PC-9 (cell line): ENCODE measurements around the gene WEE2. TPM values are rescaled to one million over a fixed set of nuclear protein-coding genes. Genes with fewer than 3 reads are reported as not detected.
A peak's percentile ranks its signal among the peaks of the same experiment; 100 is the strongest.

Source experiments
- BruUV-seq: library from RNA; stranded (reverse); fragments of 400-500 nt; replicated peaks from 2 replicates; lab custom pipeline; 2021; lab: Mats Ljungman, UMichigan
- CTCF ChIA-PET: fragments of 300-600 bp; sonication (Branson Sonifier 250); formaldehyde crosslinking; loops from one replicate; lab custom pipeline; 2022; ENCODE audit warnings: antibody characterized with exemption; lab: Charles Lee
- POLR2A ChIA-PET: fragments of 300-600 bp; sonication (Branson Sonifier 250); formaldehyde crosslinking; loops from one replicate; lab custom pipeline; 2022; ENCODE audit warnings: antibody characterized with exemption; ENCODE audit not compliant: unreplicated experiment; lab: Charles Lee
- DNase-seq, 2 experiments: peaks; one replicate each; pipeline versions ENCODE4 v3.0.0 to v3.0.0-alpha.2; 2015 to 2022; ENCODE audit warnings: mixed read lengths in 1 of 2
- H2AFZ ChIP-seq: fragments of 200-600 bp; sonication (generic); 2 replicates; pipeline ENCODE4 v1.8.1; 2017; ENCODE audit warnings: antibody characterized with exemption
- H3F3A ChIP-seq: fragments of 200-600 bp; sonication (generic); 2 replicates; pipeline ENCODE4 v1.8.1; 2017; ENCODE audit warnings: antibody characterized with exemption, mild to moderate bottlenecking, low read depth; ENCODE audit not compliant: insufficient read depth
- H3K27ac ChIP-seq: fragments of 200-600 bp; sonication (generic); 2 replicates; pipeline ENCODE4 v1.6.1; 2016; ENCODE audit warnings: mixed run types
- H3K27me3 ChIP-seq: fragments of 200-600 bp; sonication (generic); 2 replicates; pipeline ENCODE4 v1.6.1; 2016; ENCODE audit warnings: low read depth, mixed run types; ENCODE audit not compliant: insufficient read depth
- H3K36me3 ChIP-seq: fragments of 200-600 bp; sonication (generic); 2 replicates; pipeline ENCODE4 v1.6.1; 2016; ENCODE audit warnings: low read depth, mixed run types
- H3K4me1 ChIP-seq: fragments of 200-600 bp; sonication (generic); replicated peaks from 2 replicates; pipeline ENCODE4 v1.6.1; 2016; ENCODE audit warnings: mixed run types; ENCODE audit not compliant: insufficient read depth
- H3K4me2 ChIP-seq: fragments of 200-600 bp; sonication (generic); 2 replicates; pipeline ENCODE4 v1.6.1; 2017; ENCODE audit warnings: mixed run types
- H3K4me3 ChIP-seq: fragments of 200-600 bp; sonication (generic); 2 replicates; pipeline ENCODE4 v1.6.1; 2016; ENCODE audit warnings: mixed run types
- H3K79me2 ChIP-seq: fragments of 200-600 bp; sonication (generic); 2 replicates; pipeline ENCODE4 v1.6.1; 2017; ENCODE audit warnings: low read depth, mixed run types
- H3K9me2 ChIP-seq: fragments of 200-600 bp; sonication (generic); 2 replicates; pipeline ENCODE4 v1.8.1; 2017; ENCODE audit warnings: mild to moderate bottlenecking; ENCODE audit not compliant: insufficient read depth
- H3K9me3 ChIP-seq: fragments of 200-600 bp; sonication (generic); 2 replicates; pipeline ENCODE4 v1.8.1; 2016; ENCODE audit warnings: low read depth; ENCODE audit not compliant: insufficient read depth
- H4K20me1 ChIP-seq: fragments of 200-600 bp; sonication (generic); 2 replicates; pipeline ENCODE4 v1.8.1; 2017; ENCODE audit not compliant: insufficient read depth
- EZH2 ChIP-seq: fragments of 200-600 bp; sonication (generic); IDR thresholded peaks from 2 replicates; pipeline ENCODE4 v1.8.0; 2017; ENCODE audit warnings: antibody characterized with exemption, low read depth
- intact Hi-C: fragments of 100-400 bp; cut with micrococcal nuclease; formaldehyde crosslinking; loops from one replicate; pipeline ENCODE4 v1.10.0; 2022; ENCODE audit not compliant: unreplicated experiment
- total RNA-seq: library from RNA; stranded (reverse); gene quantifications from 2 replicates; pipeline ENCODE4 v1.2.3, GENCODE V29; 2021
- TF ChIP-seq, protein P1 (sequence below): fragments of 200-600 bp; sonication (generic); conservative IDR thresholded peaks from 2 replicates; pipeline ENCODE4 v1.6.1; 2017; ENCODE audit warnings: mixed run types, antibody characterized with exemption, mild to moderate bottlenecking, moderate library complexity

Gene WEE2
- total RNA-seq, 1 experiment from 2014 or later = not detected

- peaks cover 11% of the 10 kb centered on the region; the same call in 1 of the 2 replicates for H3F3A ChIP-seq
- H2AFZ ChIP-seq = no peak overlapping the region
- no peaks in the 10 kb centered on the region for H3K9me2 ChIP-seq
- ChIA-PET POLR2A (no interaction called here), CTCF (interaction anchor here (1.6 kb wide), 1 partner anchor 21 kb away, joined by 4 read pairs; no protein-coding TSS in a partner anchor)
- H3K27me3 ChIP-seq = no peaks in the 10 kb centered on the region
- H3K36me3 ChIP-seq = peaks cover 16% of the 10 kb centered on the region; the same call in 1 of the 2 replicates
- intact Hi-C loops = loop anchor here (1.0 to 2.0 kb wide), 2 partner anchors 21 to 63 kb away; partner anchors contain the start of gene SSBP1
- H3K27ac ChIP-seq = peak overlapping the region; percentile 60
- H3K79me2 ChIP-seq = no peaks in the 10 kb centered on the region
- peaks cover 4% of the 10 kb centered on the region; the same call in 1 of the 2 replicates for H3K9me3 ChIP-seq
- TF ChIP-seq, protein P1, sequence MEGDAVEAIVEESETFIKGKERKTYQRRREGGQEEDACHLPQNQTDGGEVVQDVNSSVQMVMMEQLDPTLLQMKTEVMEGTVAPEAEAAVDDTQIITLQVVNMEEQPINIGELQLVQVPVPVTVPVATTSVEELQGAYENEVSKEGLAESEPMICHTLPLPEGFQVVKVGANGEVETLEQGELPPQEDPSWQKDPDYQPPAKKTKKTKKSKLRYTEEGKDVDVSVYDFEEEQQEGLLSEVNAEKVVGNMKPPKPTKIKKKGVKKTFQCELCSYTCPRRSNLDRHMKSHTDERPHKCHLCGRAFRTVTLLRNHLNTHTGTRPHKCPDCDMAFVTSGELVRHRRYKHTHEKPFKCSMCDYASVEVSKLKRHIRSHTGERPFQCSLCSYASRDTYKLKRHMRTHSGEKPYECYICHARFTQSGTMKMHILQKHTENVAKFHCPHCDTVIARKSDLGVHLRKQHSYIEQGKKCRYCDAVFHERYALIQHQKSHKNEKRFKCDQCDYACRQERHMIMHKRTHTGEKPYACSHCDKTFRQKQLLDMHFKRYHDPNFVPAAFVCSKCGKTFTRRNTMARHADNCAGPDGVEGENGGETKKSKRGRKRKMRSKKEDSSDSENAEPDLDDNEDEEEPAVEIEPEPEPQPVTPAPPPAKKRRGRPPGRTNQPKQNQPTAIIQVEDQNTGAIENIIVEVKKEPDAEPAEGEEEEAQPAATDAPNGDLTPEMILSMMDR = no peak
- no peak for TF ChIP-seq EZH2
- H3K4me1 ChIP-seq = no peaks in the 10 kb centered on the region; the same call in 1 of the 2 replicates
- no TSS peak for BruUV-seq
- no peak overlapping the region for H3K4me2 ChIP-seq
- no peak for DNase-seq
- no peak overlapping the region for H3K4me3 ChIP-seq
- H4K20me1 ChIP-seq = no peaks in the 10 kb centered on the region
Observed at GRCh38 chr7:141675436-141676215, 32.5 kb upstream of the WEE2 start.

GRCh38 chr7:141676618-141677017 lies 31.5 kb upstream of the WEE2 start:
- Histone ChIP-seq H4K20me1 (no peaks in the 10 kb centered on the region), H3K9me2 (no peaks in the 10 kb centered on the region), H3K79me2 (no peaks in the 10 kb centered on the region), H3K27me3 (no peaks in the 10 kb centered on the region), H3K4me3 (no peak overlapping the region), H3K4me2 (no peak overlapping the region), H3F3A (peaks cover 11% of the 10 kb centered on the region; the same call in 1 of the 2 replicates), H3K4me1 (no peaks in the 10 kb centered on the region; the same call in 1 of the 2 replicates), H3K27ac (peak overlapping the region; percentile 60), H2AFZ (no peak overlapping the region), H3K36me3 (peaks cover 24% of the 10 kb centered on the region), H3K9me3 (peaks cover 4% of the 10 kb centered on the region; the same call in 1 of the 2 replicates)
- CTCF ChIA-PET = no interaction called here
- POLR2A ChIA-PET = no interaction called here
- DNase-seq = peak; percentile 67
- TF ChIP-seq, protein P1 = no peak
- no peak for TF ChIP-seq EZH2
- intact Hi-C loops = loop anchor here (1.0 kb wide), 1 partner anchor 62 kb away; the partner anchor contains the start of gene SSBP1
- BruUV-seq = no TSS peak

DNA sequence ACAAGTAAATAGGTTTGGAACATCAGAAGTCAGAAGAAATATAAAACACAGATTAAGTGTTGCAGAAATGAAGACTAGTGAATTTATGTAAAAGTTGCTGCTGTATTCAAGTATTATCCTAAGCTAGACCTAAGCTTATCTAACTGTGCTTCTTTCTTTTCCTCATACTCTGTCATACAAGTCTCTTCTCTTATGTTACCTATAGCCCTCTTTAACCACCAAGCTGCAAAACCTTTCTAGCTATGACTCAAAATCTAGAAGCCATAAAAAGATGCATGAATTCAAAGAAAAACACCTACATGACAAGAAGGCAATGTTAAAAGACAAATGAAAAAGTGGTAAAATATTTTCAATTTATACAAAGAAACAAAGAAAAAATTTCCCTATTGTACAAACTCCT lies 29.1 kb upstream of the WEE2 start:
- H3K4me2 ChIP-seq = no peak overlapping the region
- no peaks in the 10 kb centered on the region; the same call in 1 of the 2 replicates for H3K4me1 ChIP-seq
- H3K4me3 ChIP-seq = no peak overlapping the region
- H3K27me3 ChIP-seq = no peaks in the 10 kb centered on the region
- BruUV-seq = no TSS peak
- H3K36me3 ChIP-seq = peaks cover 15% of the 10 kb centered on the region
- no peak overlapping the region for H3K27ac ChIP-seq
- TF ChIP-seq, protein P1 = no peak
- no peak for TF ChIP-seq EZH2
- ChIA-PET CTCF (no interaction called here), POLR2A (interaction anchor here (0.5 kb wide), 1 partner anchor 1701 kb away, joined by 3 read pairs; no protein-coding TSS in a partner anchor)
- no peaks in the 10 kb centered on the region for H3K79me2 ChIP-seq
- intact Hi-C loops = no loop called here
- H3K9me3 ChIP-seq = no peaks in the 10 kb centered on the region
- no peak for DNase-seq
- H4K20me1 ChIP-seq = no peaks in the 10 kb centered on the region
- no peaks in the 10 kb centered on the region for H3K9me2 ChIP-seq
- H3F3A ChIP-seq = peaks cover 11% of the 10 kb centered on the region; the same call in 1 of the 2 replicates
- no peak overlapping the region for H2AFZ ChIP-seq
